CD4-positive, alpha-beta T cell treated with Interleukin-15 for 1 hour (primary cell): ENCODE measurements around the gene KIF3B.
"Not testable (repeated sequence)": the region's sequence is repeated elsewhere in the genome, so short reads cannot be mapped to it uniquely, and the experiment has no call there.

Experiments used
- DNase-seq: peaks from one replicate; pipeline ENCODE4 v3.0.0-alpha.2; 2020

KIF3B gene

GRCh38 chr20:32277361-32278198 lies at the start of gene KIF3B:
Gene KIF3B (plus strand): TSS chr20:32277651. CDS start chr20:32309778, 32,127 bp downstream.
- peak; percentile 89 for DNase-seq

- no peak for DNase-seq
Measured at GRCh38 chr20:32227744-32228688, 49.4 kb upstream of the KIF3B start.

GRCh38 chr20:32229251-32229747 lies 48.2 kb upstream of the KIF3B start:
- no peak for DNase-seq

GRCh38 chr20:32230707-32231106 lies 46.7 kb upstream of the KIF3B start:
- DNase-seq: no peak

- no peak for DNase-seq
Measured at GRCh38 chr20:32231245-32231644, 46.2 kb upstream of the KIF3B start.

- DNase-seq: peak; percentile 33
Measured at GRCh38 chr20:32231847-32232246, 45.6 kb upstream of the KIF3B start.

- DNase-seq: no peak
Measured at GRCh38 chr20:32232326-32232886, 45.0 kb upstream of the KIF3B start.

GRCh38 chr20:32233286-32233685 lies 44.2 kb upstream of the KIF3B start:
- no peak for DNase-seq

GRCh38 chr20:32234135-32234808 lies 43.2 kb upstream of the KIF3B start:
- DNase-seq: no peak

GRCh38 chr20:32235331-32236047 lies 42.0 kb upstream of the KIF3B start:
- no peak for DNase-seq

- no peak for DNase-seq
Measured at GRCh38 chr20:32236048-32236533, 41.4 kb upstream of the KIF3B start.

- DNase-seq: no peak
Measured at GRCh38 chr20:32236819-32237218, 40.6 kb upstream of the KIF3B start.

- DNase-seq: no peak
Measured at GRCh38 chr20:32237419-32237818, 40.0 kb upstream of the KIF3B start.

GRCh38 chr20:32238483-32239425 lies 38.7 kb upstream of the KIF3B start:
- no peak for DNase-seq

- no peak for DNase-seq
Measured at GRCh38 chr20:32240205-32240604, 37.2 kb upstream of the KIF3B start.

- DNase-seq: no peak
Measured at GRCh38 chr20:32241807-32242206, 35.6 kb upstream of the KIF3B start.

- DNase-seq: no peak
Measured at GRCh38 chr20:32244150-32244823, 33.2 kb upstream of the KIF3B start.

- no peak for DNase-seq
Measured at GRCh38 chr20:32244959-32245358, 32.5 kb upstream of the KIF3B start.

- DNase-seq: not testable (repeated sequence)
Measured at GRCh38 chr20:32246208-32246607, 31.2 kb upstream of the KIF3B start.

GRCh38 chr20:32248043-32248442 lies 29.4 kb upstream of the KIF3B start:
- DNase-seq: no peak
